HL-60/S4 treated with phorbol 12-myristate 13-acetate at 8.2 ng/mL for 4 days and 3 days (cell line): ENCODE data around the gene CEBPZOS.

ENCODE experiments used
- in situ Hi-C: fragments of 300-500 bp; cut with MboI; formaldehyde crosslinking; loops from 2 replicates; pipeline ENCODE4 v1.15.0; 2022; ENCODE audit warnings: low sequenced_read_pairs

The CEBPZOS gene

GRCh38 chr2:37196320-37197195, at the start of gene CEBPZOS:
CEBPZOS (plus strand) TSS chr2:37196496; CDS start chr2:37199705, 3,209 bp downstream.
- in situ Hi-C loops: no loop called here

- in situ Hi-C loops: no loop called here
These were observed 48.0 kb upstream of the CEBPZOS start for GRCh38 chr2:37148325-37148724.

- in situ Hi-C loops: no loop called here
These were observed 46.5 kb upstream of the CEBPZOS start for GRCh38 chr2:37149626-37150322.

GRCh38 chr2:37153224-37153623, 43.1 kb upstream of the CEBPZOS start:
- in situ Hi-C loops: no loop called here

GRCh38 chr2:37154785-37155184, 41.5 kb upstream of the CEBPZOS start:
- in situ Hi-C loops: no loop called here

GRCh38 chr2:37156071-37156856, 40.0 kb upstream of the CEBPZOS start:
- in situ Hi-C loops: no loop called here

GRCh38 chr2:37156857-37157714, 39.2 kb upstream of the CEBPZOS start, which contains the start of gene EIF2AK2:
EIF2AK2 (minus strand) TSS chr2:37156980; CDS start chr2:37147806, 9,174 bp downstream.
- in situ Hi-C loops: no loop called here

- in situ Hi-C loops: no loop called here
These were observed 31.5 kb upstream of the CEBPZOS start for GRCh38 chr2:37164757-37165156.

GRCh38 chr2:37167636-37168180, 28.6 kb upstream of the CEBPZOS start:
- in situ Hi-C loops: no loop called here

GRCh38 chr2:37168217-37168981, 27.9 kb upstream of the CEBPZOS start:
- in situ Hi-C loops: no loop called here

- in situ Hi-C loops: no loop called here
These were observed 24.7 kb upstream of the CEBPZOS start for GRCh38 chr2:37171624-37171950.

GRCh38 chr2:37173741-37174140, 22.6 kb upstream of the CEBPZOS start:
- in situ Hi-C loops: no loop called here

GRCh38 chr2:37180006-37180639, 16.2 kb upstream of the CEBPZOS start:
- in situ Hi-C loops: no loop called here

GRCh38 chr2:37180640-37181039, 15.7 kb upstream of the CEBPZOS start:
- in situ Hi-C loops: no loop called here

GRCh38 chr2:37181726-37182684, 14.3 kb upstream of the CEBPZOS start:
- in situ Hi-C loops: no loop called here

- in situ Hi-C loops: no loop called here
These were observed 7.7 kb upstream of the CEBPZOS start, which contains the start of gene SULT6B1 for GRCh38 chr2:37188570-37188969. SULT6B1 (minus strand) TSS chr2:37188670; CDS start chr2:37188640, 30 bp downstream.

- in situ Hi-C loops: no loop called here
These were observed 6.7 kb upstream of the CEBPZOS start for GRCh38 chr2:37189452-37190153.
